GM12873 (cell line): ENCODE measurements around the gene DND1.
A peak's percentile ranks its signal among the peaks of the same experiment; 100 is the strongest.

Experiments
- TF ChIP-seq, protein P1 (sequence below): IDR thresholded peaks from 2 replicates; pipeline ENCODE4 v1.5.1; 2012; ENCODE audit warnings: low read depth, mild to moderate bottlenecking, moderate library complexity, low read length, control low read depth; ENCODE audit not compliant: insufficient read depth; ENCODE audit errors: missing control alignments

The DND1 gene

DNA sequence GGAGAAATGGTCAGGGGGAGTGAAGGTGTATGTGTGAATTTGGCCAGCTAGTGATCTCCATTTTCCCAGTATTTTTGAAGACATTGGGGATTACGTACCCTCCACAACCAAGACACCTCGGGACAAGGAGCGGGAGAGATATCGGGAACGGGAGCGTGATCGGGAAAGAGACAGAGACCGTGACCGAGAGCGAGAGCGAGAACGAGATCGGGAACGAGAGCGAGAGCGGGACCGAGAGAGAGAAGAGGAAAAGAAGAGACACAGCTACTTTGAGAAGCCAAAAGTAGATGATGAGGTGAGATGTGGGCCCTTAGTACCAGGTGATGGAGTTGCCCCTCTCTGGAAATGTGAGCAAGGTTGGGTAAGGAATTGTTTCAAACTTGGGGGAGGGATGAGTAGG, 14.5 kb downstream of the DND1 start:
- TF ChIP-seq, protein P1, sequence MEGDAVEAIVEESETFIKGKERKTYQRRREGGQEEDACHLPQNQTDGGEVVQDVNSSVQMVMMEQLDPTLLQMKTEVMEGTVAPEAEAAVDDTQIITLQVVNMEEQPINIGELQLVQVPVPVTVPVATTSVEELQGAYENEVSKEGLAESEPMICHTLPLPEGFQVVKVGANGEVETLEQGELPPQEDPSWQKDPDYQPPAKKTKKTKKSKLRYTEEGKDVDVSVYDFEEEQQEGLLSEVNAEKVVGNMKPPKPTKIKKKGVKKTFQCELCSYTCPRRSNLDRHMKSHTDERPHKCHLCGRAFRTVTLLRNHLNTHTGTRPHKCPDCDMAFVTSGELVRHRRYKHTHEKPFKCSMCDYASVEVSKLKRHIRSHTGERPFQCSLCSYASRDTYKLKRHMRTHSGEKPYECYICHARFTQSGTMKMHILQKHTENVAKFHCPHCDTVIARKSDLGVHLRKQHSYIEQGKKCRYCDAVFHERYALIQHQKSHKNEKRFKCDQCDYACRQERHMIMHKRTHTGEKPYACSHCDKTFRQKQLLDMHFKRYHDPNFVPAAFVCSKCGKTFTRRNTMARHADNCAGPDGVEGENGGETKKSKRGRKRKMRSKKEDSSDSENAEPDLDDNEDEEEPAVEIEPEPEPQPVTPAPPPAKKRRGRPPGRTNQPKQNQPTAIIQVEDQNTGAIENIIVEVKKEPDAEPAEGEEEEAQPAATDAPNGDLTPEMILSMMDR: no peak

DNA sequence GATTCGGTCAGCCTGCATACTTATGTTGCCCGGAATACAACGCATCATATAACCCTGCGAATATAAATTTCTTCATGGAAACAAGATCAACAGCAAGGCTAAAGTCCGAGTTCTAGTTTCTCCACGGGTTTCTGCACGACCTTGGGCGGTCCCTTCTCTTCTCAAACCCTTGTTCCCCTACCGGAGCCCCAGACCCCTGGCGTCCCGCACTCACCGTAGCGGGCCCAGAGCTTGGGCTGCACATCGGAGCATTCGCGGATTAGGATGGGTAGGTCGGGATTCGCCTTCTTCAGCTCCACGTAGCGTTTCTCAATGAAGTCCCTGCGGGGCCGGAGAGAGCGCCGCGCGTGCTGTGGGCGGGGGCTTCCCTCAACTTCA, 26.3 kb downstream of the DND1 start:
- TF ChIP-seq, protein P1: no peak

DNA sequence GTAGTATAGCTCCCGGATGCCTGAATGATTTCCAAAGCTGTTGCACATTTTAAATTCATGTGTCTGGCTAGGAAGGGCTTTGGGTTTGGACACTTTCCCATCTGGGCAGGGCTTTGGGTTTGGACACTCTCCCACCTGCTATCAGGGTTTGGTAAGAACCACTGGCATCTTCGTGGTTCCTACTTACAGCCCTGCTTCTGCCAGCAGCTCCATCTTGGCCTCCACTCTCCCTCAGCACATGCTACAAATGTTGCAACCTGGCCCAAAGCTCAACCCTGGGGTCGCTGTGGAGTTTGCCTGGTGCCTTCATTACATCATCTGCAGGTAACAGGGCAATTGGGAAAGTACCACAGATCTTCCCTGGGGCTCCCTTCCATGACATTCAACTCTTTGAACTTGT, 30.7 kb downstream of the DND1 start:
- TF ChIP-seq, protein P1: no peak

DNA sequence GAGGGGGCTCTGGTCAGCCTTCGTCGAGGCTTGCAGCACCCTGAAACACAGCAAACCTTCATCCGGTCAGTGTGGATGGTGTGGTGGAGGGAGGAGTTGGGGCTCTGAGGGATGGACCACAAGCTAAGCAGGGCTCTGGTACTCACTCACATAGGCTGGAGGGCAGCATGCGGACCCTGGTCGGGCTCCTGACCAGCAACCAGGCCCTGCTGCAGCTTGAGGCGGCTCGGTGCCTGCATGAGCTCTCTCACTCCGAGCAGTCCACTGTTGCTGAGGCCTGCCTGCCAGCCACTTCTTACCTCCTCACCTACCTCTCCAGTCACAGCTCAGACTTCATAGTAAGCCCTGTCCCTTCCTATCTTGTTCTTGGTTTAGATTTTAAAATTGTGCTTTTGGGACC, 31.7 kb downstream of the DND1 start:
- TF ChIP-seq, protein P1: no peak

DNA sequence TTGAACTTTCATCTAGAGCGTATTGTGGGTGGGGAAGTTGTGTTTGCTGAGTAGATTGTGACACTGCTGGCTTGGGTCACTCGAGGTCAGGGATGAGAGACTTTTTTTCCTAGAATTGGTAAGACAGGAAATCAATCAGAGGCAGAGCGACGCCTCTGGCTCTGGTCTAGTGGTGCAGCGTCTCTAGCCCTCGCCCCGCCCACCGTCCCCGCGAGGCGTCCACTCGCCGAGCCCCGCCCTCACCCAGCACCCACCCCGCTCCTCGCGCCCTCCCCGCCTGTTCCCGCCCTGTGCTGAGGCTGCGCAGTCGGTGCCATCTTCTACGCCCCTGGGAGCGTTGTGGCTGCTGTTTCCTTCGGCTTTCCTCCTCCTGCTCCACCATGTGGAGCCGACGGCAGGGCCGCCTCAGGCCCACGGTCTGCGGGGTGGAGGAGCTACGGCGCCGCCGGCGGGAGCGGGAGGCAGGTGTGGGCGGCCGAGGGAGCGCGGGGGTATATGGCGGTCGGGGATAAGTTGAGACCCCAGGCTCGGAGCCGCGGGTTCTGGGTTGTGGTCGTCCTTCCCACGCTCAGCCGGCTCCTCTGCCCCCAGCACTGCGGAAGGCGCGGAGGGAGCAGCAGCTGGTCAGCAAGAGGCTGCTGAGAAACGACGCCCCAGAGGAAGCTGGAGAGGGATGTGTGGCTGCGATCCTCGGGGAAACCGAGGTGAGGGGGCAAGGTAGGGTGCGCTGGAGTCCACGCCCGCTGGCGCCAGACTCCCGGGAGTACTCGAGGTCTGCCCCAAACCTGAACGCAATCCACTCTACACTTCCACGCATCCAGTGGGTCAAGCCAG, 34.0 kb downstream of the DND1 start, which contains the start of gene TMCO6:
Gene TMCO6 (plus strand): TSS at position 304 of the 834 bp plus-strand sequence. CDS start 77 bp downstream, at position 381.
- TF ChIP-seq, protein P1: peak; percentile 72

DNA sequence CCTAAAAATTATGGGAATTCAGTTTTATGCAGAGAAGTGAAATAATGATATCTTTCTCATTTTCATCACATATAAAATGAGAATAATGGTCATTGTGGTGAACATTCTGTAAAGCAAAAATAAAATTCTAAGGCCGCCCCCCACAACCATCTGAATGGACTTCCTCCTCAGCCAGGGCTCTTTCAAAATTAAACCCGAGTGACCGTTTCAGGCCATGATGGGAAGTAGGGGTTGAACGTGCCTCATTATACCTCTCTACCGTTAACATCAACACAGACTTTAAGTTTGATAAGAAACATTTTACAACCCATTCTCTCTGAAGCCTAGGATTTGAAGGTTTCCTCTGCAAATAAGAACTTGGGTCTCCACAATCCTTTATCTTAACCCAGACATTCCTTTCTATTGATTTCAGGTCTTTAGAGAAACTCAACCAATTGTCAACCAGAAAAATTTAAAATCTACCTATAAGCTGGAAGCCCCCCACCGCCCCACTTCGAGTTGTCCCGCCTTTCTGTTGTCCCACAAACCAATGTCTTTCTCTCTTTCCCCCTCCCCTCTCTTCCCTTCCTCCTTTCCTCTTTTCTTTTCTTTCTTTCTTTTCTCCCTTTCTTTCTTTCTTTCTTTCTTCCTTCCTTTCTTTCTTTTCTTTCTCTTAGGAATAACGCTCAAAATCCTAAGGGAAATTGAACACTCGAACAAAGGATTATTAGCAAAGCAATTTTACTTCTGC, 35.8 kb downstream of the DND1 start:
- TF ChIP-seq, protein P1: no peak
